ENCODE data around the gene DMBX1.

DMBX1 gene

DNA sequence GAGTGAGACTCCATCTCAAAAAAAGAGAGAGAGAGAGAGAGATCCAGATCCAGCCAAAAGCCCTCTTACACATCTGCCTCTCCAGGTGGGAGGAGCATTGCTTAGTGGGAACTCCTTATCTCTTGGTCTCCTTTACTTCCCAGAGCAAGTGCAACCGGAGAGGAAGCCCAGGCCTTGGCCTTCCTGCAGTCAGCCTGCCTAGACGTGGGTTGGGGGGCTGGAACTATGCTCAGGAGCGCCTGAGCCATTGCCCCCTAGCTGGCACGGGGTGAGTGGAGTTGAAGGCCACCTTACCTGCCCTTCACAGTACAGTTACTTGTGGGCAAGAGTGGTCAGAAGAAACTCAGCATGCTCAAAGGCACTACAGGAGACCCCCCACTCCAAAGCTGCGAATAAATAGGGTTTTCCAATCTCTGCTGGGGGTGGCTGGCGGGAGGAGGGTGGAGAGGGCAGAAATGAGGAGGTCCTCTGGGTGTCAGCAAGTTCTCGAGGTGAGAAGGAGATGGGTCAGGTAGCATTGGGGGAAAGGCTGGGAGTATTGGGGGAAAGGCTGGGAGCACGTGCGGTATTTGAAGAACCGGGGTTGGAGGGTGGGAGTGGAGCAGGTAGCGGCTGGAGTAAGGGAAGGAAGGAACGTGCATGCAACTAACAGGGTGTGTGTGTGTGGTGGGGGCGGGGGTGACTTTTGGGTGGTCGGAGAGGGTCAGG, 4.7 kb upstream of the DMBX1 start:
- no peak for DNase-seq

DNA sequence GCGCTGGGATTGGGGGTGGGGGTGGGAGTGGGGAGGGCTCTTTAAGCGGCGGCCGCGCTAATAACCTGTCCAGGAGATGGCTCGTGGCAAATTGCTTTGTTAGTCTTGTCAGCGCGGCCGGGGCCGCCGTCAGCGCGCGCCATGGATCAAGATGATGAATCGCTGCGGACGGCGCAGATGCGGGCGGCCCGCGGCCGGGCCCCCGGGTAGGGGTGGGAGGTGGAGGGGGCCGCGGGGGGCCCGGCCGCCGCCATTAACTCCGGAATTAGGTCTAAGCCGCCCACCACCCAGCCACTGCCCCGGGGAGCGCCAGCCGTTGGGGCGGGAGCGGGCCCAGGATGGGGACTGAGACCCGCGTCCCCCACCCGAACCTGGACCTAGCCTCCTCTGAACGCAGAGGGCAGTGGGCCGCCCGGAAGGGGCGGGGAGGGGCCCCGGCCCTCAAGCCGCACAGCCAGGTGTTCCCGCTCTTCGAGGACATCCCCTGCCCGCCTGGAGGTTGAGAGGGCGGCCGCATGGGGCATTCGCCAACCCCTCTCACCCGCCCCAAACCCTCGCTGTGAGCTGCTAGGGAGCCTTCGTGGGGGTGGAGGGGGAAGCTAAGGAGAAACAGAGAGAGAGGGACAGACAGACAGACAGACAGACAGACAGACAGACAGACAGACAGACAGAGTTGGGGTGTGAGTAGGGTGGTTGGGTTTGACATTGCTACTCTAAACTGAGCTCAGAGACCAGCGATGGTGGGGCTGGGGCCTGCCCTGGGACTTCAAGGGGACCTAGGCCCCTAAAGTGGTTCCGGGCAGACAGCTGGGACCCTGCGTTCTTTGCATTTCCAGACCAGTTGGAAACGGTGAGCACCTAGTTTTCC, 3.8 kb upstream of the DMBX1 start:
- DNase-seq, result no peak

GRCh38 chr1:46486432-46487015, 3.1 kb upstream of the DMBX1 start:
- no peak for DNase-seq

GRCh38 chr1:46487818-46488218, 1.8 kb upstream of the DMBX1 start:
- DNase-seq, result no peak

GRCh38 chr1:46488343-46489168, 1.1 kb upstream of the DMBX1 start:
- DNase-seq, result no peak

DNA sequence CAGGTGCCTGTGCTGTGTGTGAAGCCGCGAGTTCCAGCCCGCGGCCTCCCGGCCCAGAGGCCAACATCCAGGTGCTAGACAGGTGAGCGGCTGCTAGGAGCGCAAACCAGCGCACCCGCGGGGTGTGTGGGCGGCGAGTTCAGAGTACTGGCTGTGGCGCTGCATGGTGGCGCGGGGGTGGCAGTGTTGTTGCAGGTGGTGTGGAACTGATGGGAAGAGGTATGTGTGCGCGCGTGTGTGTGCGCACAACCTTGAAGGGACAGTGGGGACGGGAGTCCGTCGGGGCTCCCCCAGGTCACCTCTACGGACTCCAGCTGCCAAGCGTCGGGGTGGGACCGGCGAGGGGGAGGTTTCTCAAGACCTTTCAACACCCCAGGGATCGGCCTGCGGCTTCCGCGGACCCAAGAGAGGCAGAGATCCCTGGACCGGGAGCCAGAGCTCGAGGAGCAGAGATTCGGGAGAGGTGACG, 433 bp upstream of the DMBX1 start:
- DNase-seq, result peak; percentile 58

DNA sequence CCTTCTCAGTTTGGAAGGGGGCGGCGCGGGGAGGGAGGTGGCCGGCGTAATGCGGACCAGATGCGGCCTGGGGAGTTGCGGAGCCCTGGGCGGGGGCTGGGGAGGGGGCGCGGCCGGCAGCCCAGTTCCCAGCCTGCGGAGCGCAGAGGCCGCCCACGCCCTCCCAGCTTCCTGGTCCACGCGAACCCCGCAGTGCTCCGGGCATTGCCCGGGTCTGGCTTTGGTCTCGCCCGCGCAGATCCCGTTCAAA, 695 bp downstream of the DMBX1 start:
- no peak for DNase-seq

DNA sequence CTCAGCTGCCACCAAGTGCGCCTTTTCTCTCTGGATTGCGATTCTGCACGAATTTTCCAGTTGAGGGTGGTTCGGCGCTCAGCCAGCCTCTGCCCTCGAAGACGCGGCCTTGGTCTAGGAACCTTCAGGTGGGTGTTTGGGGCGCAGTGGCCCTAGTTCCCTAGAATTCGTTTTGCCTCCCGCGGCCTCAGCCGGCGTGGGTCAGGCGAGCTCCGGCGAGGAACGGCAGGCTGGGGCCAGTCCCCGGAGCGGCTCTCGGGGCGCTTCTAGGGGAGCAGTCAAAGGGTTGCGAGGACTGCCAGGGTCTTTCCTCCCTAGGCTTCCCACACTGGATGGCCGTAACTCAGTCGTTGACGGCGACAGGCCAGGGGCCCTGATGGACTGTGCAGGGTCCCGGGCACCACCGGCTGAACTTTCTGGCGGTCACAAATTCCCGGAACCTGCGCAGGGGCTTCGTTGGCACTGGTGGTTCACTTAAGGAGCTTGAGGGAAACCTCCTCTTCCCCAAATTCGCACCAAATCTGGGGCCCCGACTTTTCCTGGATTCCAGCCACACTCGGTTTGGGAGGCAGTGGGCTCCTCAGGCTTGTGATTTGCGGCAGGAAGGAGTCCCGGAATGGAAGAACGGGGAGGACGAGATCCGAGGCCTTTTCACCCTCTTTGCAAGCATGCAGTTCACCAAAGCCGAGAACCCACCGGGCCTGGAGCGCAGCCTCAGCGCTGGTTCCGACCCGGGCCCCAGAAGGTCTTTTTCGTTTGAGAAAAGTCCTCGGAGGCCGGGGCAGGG, 1.2 kb downstream of the DMBX1 start:
- DNase-seq, result no peak

DNA sequence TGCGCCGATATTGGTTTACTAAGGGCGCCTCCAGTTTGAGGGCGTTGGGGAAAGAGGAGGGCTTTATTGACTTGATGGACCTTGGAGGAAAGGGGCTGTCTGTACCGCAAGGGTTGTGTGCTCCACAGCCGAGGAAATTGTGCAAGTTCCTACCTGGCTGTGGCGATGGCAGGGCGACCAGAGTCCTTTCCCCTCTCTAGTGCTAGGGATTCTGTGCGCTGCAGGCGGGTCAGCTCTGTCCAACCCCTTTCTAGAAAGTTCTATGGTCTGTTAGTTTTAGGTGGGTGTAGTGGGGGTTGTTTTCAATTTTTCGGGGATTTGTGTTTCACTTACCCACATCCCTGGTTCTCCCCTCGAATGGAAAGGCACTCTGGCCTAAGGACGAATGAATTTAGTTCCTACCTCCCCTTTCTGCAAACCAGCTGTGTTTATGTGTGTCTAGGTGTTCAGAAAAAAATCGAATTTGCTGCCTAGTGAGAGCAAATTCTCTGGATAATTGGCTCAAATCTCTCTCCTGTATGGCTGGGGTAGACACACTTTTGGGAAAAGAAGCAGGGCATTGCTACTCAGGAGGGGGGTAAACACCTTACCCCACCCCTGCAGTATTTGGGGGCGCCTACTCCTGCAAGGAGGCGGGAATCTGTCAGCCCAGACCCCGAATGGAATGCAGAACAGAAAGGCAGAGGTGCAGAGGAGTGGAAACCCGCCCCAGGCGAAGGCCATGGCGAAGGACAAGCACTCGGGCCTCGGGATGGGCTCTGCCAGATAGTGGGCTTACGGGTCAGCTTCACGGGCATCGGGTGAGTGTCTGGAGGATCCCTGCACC, 2.0 kb downstream of the DMBX1 start:
- no peak for DNase-seq

- DNase-seq, result no peak
These were observed 2.7 kb downstream of the DMBX1 start for GRCh38 chr1:46492269-46492853.

DNA sequence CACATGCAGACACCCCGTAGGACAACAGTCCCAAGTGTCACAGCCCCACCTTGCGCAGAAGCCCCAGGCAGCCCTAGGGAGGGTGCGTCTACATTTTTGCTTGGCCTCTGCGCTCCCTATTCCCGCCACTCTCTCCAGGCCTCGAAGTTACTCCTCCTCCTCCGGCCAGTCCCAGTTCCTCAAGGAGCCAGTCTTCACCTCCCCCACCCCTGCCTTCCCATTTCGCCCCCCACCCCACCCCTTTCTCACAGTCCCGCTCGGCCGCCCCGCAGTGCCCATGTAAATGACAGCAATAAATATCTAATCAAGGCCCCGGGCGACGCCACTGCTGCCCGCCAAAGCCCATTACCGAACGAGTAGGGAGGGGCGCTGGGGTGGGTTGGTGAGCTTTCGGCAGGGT, 3.2 kb downstream of the DMBX1 start:
- DNase-seq, result no peak

DNA sequence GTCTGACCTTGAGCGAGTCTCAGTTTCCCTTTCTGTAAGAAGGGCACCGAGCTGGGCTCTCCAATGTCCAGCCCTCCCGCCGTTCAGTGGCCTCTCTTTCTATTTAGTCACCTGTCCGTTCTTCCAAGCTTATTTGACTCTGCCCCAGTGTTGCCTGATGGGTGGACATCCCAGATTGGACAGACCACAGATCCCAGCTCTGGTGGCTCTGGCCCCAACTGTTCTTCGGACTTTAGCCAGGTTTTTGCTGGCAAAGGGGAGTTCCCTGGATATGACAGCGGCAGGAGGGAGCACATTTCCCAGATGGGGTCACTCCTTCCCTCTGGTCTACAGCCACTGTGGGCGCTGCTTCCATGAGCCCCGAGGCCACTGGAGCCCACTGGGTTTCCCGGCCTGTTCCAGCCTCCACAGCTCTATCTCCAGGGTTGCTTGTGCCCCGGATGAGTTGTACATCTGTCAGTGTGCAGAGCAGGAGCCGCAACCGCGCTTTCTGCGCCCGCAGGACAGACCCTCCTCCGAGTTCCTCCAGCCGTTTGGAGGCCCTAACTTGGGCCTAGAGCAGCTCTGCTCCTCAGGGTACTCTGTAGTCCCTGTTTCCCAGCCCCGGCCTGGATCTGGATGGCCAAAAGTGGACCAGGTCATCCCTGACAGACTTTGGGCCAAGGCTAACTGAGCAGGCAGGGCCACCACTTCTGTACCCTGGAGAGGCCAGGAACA, 3.8 kb downstream of the DMBX1 start:
- DNase-seq, result no peak

DNA sequence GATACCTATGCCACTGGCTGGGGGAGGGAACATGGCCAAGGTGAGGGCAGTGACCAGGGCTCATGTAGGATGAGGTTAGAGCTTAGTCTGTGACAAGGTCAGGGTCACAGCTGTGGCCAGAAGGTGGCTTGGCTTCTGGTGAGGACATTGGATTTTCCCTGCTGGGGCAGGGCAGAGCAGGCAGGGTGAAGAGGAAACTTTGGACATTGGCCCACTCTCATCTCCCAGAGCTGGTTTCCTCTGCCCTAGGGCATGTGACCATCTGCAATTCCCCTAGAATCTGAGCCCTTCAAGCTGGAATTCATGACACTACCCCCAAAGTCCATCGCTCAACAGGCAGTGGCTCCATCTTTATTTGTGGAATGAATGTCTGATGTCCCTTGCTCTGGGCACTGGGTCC, 5.3 kb downstream of the DMBX1 start:
- DNase-seq, result no peak

- DNase-seq, result no peak
These were observed 6.1 kb downstream of the DMBX1 start for GRCh38 chr1:46495778-46496177.

DNA sequence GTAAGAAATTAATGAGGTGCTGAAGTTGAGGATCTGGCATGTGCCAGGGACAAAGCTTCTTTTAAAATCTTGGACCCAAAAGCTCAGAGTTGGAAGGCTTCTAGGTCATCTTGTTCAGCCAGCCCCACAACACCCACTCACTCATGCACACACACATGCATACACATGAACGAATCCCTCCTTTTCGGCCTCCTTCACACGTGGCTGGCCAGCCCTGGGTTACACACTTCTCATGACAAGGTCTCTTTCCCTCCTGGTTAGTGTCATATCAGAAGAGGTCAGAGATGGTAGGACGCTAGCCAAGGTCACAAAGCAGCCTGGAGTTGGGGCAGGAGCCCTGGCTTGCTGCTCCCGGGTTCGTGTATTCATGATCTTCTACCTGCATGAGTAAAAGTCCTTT, 6.9 kb downstream of the DMBX1 start:
- no peak for DNase-seq

DNA sequence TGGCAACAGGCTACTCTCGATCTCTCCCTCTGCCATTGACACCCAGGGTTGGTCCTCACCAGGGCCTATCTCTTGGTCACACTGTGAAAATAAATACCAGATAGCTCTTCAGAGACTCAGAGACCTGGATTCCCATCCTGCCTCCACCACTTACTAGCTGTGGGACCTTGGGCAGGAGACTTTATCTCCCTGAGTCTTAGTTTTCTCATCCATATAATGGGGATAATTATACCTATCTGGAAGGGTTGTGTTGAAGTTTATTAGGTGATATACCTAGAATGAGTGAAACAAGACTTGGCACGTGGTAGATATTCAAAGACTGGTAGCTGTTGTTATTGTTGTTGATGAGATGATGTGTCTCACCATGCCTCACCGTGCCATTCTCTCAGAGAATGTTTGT, 7.4 kb downstream of the DMBX1 start:
- DNase-seq, result no peak

- no peak for DNase-seq
These were observed 8.0 kb downstream of the DMBX1 start for GRCh38 chr1:46497665-46498064.

DNA sequence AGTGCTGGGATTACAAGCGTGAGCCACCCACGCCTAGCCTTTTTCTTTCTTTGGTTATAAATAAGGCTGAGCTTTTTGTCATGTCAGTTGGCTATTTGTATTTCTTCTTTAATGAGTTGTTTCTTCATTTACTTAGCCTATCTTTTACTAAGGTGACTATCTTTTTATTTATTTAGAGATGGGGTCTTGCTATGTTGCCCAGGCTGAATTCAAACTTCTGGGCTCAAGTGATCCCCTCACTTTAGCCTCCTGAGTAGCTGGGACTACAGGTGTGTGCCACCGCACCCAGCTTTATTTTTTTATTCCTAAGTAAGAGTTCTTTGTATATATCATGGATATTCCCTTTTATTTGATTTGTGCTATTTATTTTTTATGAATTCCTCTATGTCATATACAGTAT, 11.9 kb downstream of the DMBX1 start:
- no peak for DNase-seq

DNA sequence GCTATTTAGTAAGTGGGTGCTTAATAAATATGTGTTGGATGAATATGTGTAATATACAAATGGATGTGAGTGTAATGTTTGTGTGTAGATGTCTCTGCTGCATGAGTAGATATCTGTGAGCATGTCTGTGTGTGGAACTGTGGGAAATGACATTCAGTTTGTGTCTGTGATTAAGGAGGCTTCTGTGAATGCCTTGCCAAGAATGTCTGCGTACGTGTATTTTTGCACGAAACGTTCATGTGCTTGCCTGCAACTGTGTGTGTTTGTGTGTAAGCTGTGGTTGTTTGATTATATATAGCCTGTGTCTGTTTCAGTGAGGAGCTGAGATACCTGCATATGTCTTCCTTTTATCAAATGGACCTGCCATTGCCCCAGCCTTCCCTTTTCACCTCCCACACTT, 13.8 kb downstream of the DMBX1 start:
- no peak for DNase-seq

- DNase-seq, result no peak
These were observed 17.0 kb downstream of the DMBX1 start for GRCh38 chr1:46506470-46507219.

Data from stimulated activated CD4-positive, alpha-beta T cell treated with anti-CD3 and anti-CD28 coated beads, Interleukin-4, amount 100 ng/mL, for 1 hour (primary cell).